K562 (cell line): ENCODE results near the gene GABARAP. TPM values are rescaled to one million over a fixed set of nuclear protein-coding genes. Genes with fewer than 3 reads are reported as not detected.

ENCODE experiments used
- ATAC-seq: fragments of 200-7000 bp; cut with Tn5 transposase; 3 replicates; pipeline ENCODE4 v1.9.1; 2020; ENCODE audit warnings: moderate library complexity
- BruUV-seq: library from RNA; stranded (reverse); fragments of 400-500 nt; replicated peaks from 2 replicates; lab custom pipeline; 2021; lab: Mats Ljungman, UMichigan
- CTCF ChIA-PET: fragments of 300-600 bp; formaldehyde crosslinking; extraction: SDS; loops from one replicate; lab custom pipeline; 2021; ENCODE audit warnings: low intra/inter-chr PET ratio; lab: Yijun Ruan, JAX
- POLR2A ChIA-PET: fragments of 300-600, 350-650 bp; sonication (Branson Sonifier 250); formaldehyde crosslinking; extraction: SDS; loops from one replicate; lab custom pipeline; 2021; ENCODE audit warnings: antibody characterized with exemption, inconsistent platforms; lab: Yijun Ruan, JAX
- DNase-seq, 4 experiments: peaks; one replicate each; pipeline versions ENCODE4 v3.0.0 to v3.0.0-alpha.2; 2011 to 2018; ENCODE audit warnings: low spot score in 3 of 4, mixed read lengths in 3 of 4; ENCODE audit errors: extremely low read depth in 1 of 4
- FAIRE-seq: peaks from 2 replicates; lab custom pipeline; 2011; peaks lifted over from hg19 to GRCh38; lab: Jason Lieb, UNC
- H2AFZ ChIP-seq: 2 replicates; pipeline ENCODE4 v1.6.0; 2011; ENCODE audit warnings: low read depth, low read length, control low read depth, inconsistent platforms
- H3K27ac ChIP-seq: fragments of 200-600 bp; 3 replicates; pipeline ENCODE4 v1.8.0; 2011; ENCODE audit warnings: low read depth, mild to moderate bottlenecking, control low read depth, inconsistent platforms, low read length, moderate library complexity, mixed read lengths; ENCODE audit errors: extremely low read depth
- H3K27me3 ChIP-seq, 2 experiments: fragments of 300-600 bp in 1 of 2; 2 replicates in 1 of 2; 3 replicates in 1 of 2; pipeline versions ENCODE4 v1.6.0 to v1.8.0; 2011; ENCODE audit warnings: inconsistent platforms in 2 of 2, low read length in 2 of 2, mild to moderate bottlenecking in 1 of 2, mixed read lengths in 1 of 2, moderate library complexity in 1 of 2; ENCODE audit not compliant: control insufficient read depth in 2 of 2, insufficient read depth in 2 of 2
- H3K36me3 ChIP-seq: fragments of 300-600 bp; 3 replicates; pipeline ENCODE4 v1.8.0; 2011; ENCODE audit warnings: mild to moderate bottlenecking, low read length, inconsistent platforms; ENCODE audit not compliant: control insufficient read depth, insufficient read depth
- H3K4me1 ChIP-seq, 2 experiments: fragments of 200-600 bp in 1 of 2; replicated peaks in 1 of 2; 2 replicates in 1 of 2; 3 replicates in 1 of 2; pipeline versions ENCODE4 v1.5.1 to v1.8.0; 2011; ENCODE audit warnings: inconsistent platforms in 2 of 2, low read length in 2 of 2, mild to moderate bottlenecking in 1 of 2, mixed read lengths in 1 of 2, moderate library complexity in 1 of 2; ENCODE audit not compliant: control insufficient read depth in 2 of 2, insufficient read depth in 2 of 2
- H3K4me2 ChIP-seq: 2 replicates; pipeline ENCODE4 v1.6.1; 2011; ENCODE audit warnings: low read length, control low read depth, inconsistent platforms, mixed read lengths; ENCODE audit not compliant: insufficient read depth
- H3K4me3 ChIP-seq: fragments of 200-600 bp; sonication (generic), shearing (Covaris generic); 2 replicates; pipeline ENCODE4 v1.5.1; 2016; ENCODE audit warnings: control low read depth, inconsistent platforms
- H3K79me2 ChIP-seq: fragments of 200-600 bp; 3 replicates; pipeline ENCODE4 v1.8.0; 2011; ENCODE audit warnings: low read length, inconsistent platforms; ENCODE audit not compliant: control insufficient read depth, insufficient read depth
- H3K9ac ChIP-seq, 2 experiments: 2 replicates each; pipeline versions ENCODE4 v1.6.0 to v1.6.1; 2011; ENCODE audit warnings: low read depth in 2 of 2, low read length in 2 of 2, control low read depth in 1 of 2, inconsistent platforms in 1 of 2, mild to moderate bottlenecking in 1 of 2, mixed read lengths in 1 of 2; ENCODE audit not compliant: insufficient read depth in 1 of 2
- H3K9me1 ChIP-seq: one replicate; pipeline ENCODE4 v1.6.0; 2011; ENCODE audit warnings: inconsistent platforms, mild to moderate bottlenecking, low read length, moderate library complexity; ENCODE audit not compliant: control insufficient read depth, insufficient read depth
- H3K9me3 ChIP-seq: replicated peaks from 2 replicates; pipeline ENCODE4 v1.5.1; 2011; ENCODE audit warnings: low read depth, low read length, inconsistent platforms; ENCODE audit not compliant: control insufficient read depth, insufficient read depth
- H4K20me1 ChIP-seq: replicated peaks from 2 replicates; pipeline ENCODE4 v1.6.1; 2011; ENCODE audit warnings: low read length, inconsistent platforms, mixed read lengths; ENCODE audit not compliant: control insufficient read depth, insufficient read depth
- ATF4 ChIP-seq: fragments of 450-650 bp; formaldehyde crosslinking; IDR thresholded peaks from 2 replicates; pipeline ENCODE4 v1.4.0; 2022; ENCODE audit warnings: mild to moderate bottlenecking, moderate library complexity
- CBFA2T3 ChIP-seq: fragments of 450-650 bp; IDR thresholded peaks from 2 replicates; pipeline ENCODE4 v1.6.1; 2017
- KLF6 ChIP-seq: fragments of 250-450 bp; sonication (Bioruptor Pico); IDR thresholded peaks from 2 replicates; pipeline ENCODE4 v1.4.0; 2020; ENCODE audit warnings: mild to moderate bottlenecking, moderate library complexity, borderline replicate concordance
- RBFOX2 ChIP-seq: fragments of 200-400 bp; formaldehyde crosslinking; IDR thresholded peaks from 2 replicates; pipeline ENCODE4 v1.6.1; 2017; ENCODE audit warnings: low read depth, mild to moderate bottlenecking, low read length, moderate library complexity
- SIRT6 ChIP-seq: IDR thresholded peaks from one replicate; pipeline ENCODE4 v1.6.1; 2012; ENCODE audit warnings: low read depth, mild to moderate bottlenecking, control low read depth, inconsistent platforms, low read length, moderate library complexity
- SREBF1 ChIP-seq: fragments of 150-350 bp; IDR thresholded peaks from 2 replicates; pipeline ENCODE4 v1.6.1; 2014; ENCODE audit warnings: antibody characterized with exemption, low read depth, low read length, borderline replicate concordance
- TCF15 ChIP-seq: fragments of 250-450 bp; sonication (Bioruptor Pico); IDR thresholded peaks from 2 replicates; pipeline ENCODE4 v1.8.0; 2022; ENCODE audit warnings: moderate library complexity, mild to moderate bottlenecking, inconsistent platforms
- TCF7 ChIP-seq: sonication (generic); IDR thresholded peaks from 2 replicates; pipeline ENCODE4 v1.6.1; 2016; ENCODE audit warnings: antibody characterized with exemption, borderline replicate concordance
- ZBED1 ChIP-seq: IDR thresholded peaks from 2 replicates; pipeline ENCODE4 v1.6.1; 2014
- ZNF444 ChIP-seq: fragments of 250-450 bp; sonication (Bioruptor Pico); IDR thresholded peaks from 2 replicates; pipeline ENCODE4 v1.4.0; 2020; ENCODE audit warnings: mild to moderate bottlenecking, moderate library complexity
- ZNF780A ChIP-seq: fragments of 250-450 bp; sonication (Bioruptor Pico); IDR thresholded peaks from 2 replicates; pipeline ENCODE4 v1.5.0; 2021; ENCODE audit warnings: mild to moderate bottlenecking
- WGBS: fragments of 100-300 bp; shearing (Covaris generic); methylation state at CpG from one replicate; pipeline ENCODE4 v1.1.6; 2016; ENCODE audit warnings: low coverage, mixed read lengths; ENCODE audit not compliant: insufficient coverage; ENCODE audit errors: missing lambda C conversion rate; 5-methylcytosine and 5-hydroxymethylcytosine counted together
- in situ Hi-C: fragments of 300-500 bp; cut with MboI; formaldehyde crosslinking; loops from 4 replicates; pipeline ENCODE4 v1.15.0; 2018; ENCODE audit warnings: inconsistent platforms, mixed read lengths
- intact Hi-C: fragments of 100-400 bp; cut with micrococcal nuclease; formaldehyde crosslinking; loops from 2 replicates; pipeline ENCODE4 v1.14.2; 2022
- polyA plus RNA-seq, 8 experiments: library from polyadenylated mRNA; depleted of rRNA in 4 of 8; stranded (reverse) in 5 of 8; unstranded in 3 of 8; fragments of >200 nt; fragmentation: Nextera tagmentation in 2 of 8; fragmentation: Illumina TruSeq in 1 of 8; extraction: Ambion mirVana in 2 of 8; extraction: Trizol in 1 of 8; gene quantifications; 2 replicates each; pipeline versions ENCODE4 v1.2.1 to v1.2.3, GENCODE V29; 2011 to 2014; ENCODE audit warnings: inconsistent platforms in 1 of 8, missing spikeins in 1 of 8
- total RNA-seq, 7 experiments: library from RNA; depleted of rRNA in 6 of 7; stranded (reverse); fragments of >200 nt in 6 of 7; fragmentation: Illumina TruSeq in 2 of 7; extraction: Trizol in 2 of 7; gene quantifications; 2 replicates each; pipeline versions ENCODE4 v1.2.1 to v1.2.3, GENCODE V29; 2011 to 2021; ENCODE audit warnings: low replicate concordance in 1 of 7

GABARAP gene
- total and polyA plus RNA-seq, 9 of the 15 experiments (the other 6 are each of a cell fraction or from before 2014, with no cell fraction given): 47.5 to 373 (median 152) TPM

GRCh38 chr17:7204336-7204735, 37.9 kb downstream of the GABARAP start:
- no peaks in the 10 kb centered on the region for H3K9me1 ChIP-seq
- no peak for ATAC-seq
- H2AFZ ChIP-seq: no peak overlapping the region
- no peak overlapping the region for H3K4me2 ChIP-seq
- DNase-seq: no peak
- in situ Hi-C loops: no loop called here
- no peak for FAIRE-seq
- peaks cover 21% of the 10 kb centered on the region; the same call in 2 of the 3 replicates for H3K36me3 ChIP-seq
- ChIA-PET POLR2A (no interaction called here), CTCF (no interaction called here)
- H3K9ac ChIP-seq: no peak overlapping the region
- H3K79me2 ChIP-seq: no peaks in the 10 kb centered on the region
- intact Hi-C loops: no loop called here
- H3K4me1 ChIP-seq: peaks cover 7 to 32% of the 10 kb centered on the region in 2 experiments; a peak in 4 of 5 replicates
- no TSS peak for BruUV-seq
- H3K9me3 ChIP-seq: no peaks in the 10 kb centered on the region
- WGBS: 91% methylated on average over 7 of the region's 15 CpGs
- H3K4me3 ChIP-seq: no peak overlapping the region
- H4K20me1 ChIP-seq: 0 out of 2 replicates have a peak, but pooled peaks cover 3% of the 10 kb centered on the region
- no peak overlapping the region for H3K27ac ChIP-seq
- H3K27me3 ChIP-seq: no peaks in the 10 kb centered on the region
- TF ChIP-seq SIRT6 (no peak), CBFA2T3 (no peak), TCF15 (no peak), SREBF1 (no peak), ZBED1 (no peak), RBFOX2 (no peak), KLF6 (CRISPR knock-in tag) (no peak), ZNF444 (CRISPR knock-in tag) (no peak), ATF4 (CRISPR knock-in tag) (no peak), ZNF780A (CRISPR knock-in tag) (no peak), TCF7 (no peak)
- TF ChIP-seq, all 486 proteins: peak for 0
